Bronchial epithelial cell (primary cell): Measurements from ENCODE around the gene RELCH. TPM values are rescaled to one million over a fixed set of nuclear protein-coding genes. Genes with fewer than 3 reads are reported as not detected.

ENCODE experiments used
- DNase-seq: peaks from one replicate; pipeline ENCODE4 v3.0.0-alpha.2; 2010; ENCODE audit warnings: low read depth
- FAIRE-seq: peaks from 2 replicates; lab custom pipeline; 2011; peaks lifted over from hg19 to GRCh38; lab: Jason Lieb, UNC
- H3K27me3 ChIP-seq: 2 replicates; pipeline ENCODE4 v1.5.1; 2011; ENCODE audit warnings: low read length; ENCODE audit not compliant: control insufficient read depth, insufficient read depth
- H3K36me3 ChIP-seq: 2 replicates; pipeline ENCODE4 v1.5.1; 2011; ENCODE audit warnings: low read length; ENCODE audit not compliant: control insufficient read depth, insufficient read depth
- H3K4me3 ChIP-seq: 2 replicates; pipeline ENCODE4 v1.5.1; 2011; ENCODE audit warnings: mild to moderate bottlenecking, low read depth, low read length, control low read depth
- total RNA-seq: library from RNA; depleted of rRNA; stranded (reverse); fragments of >200 nt; gene quantifications from 2 replicates; pipeline ENCODE4 v1.2.1, GENCODE V29; 2014
- TF ChIP-seq, protein P1 (sequence below): IDR thresholded peaks from 2 replicates; pipeline ENCODE4 v1.5.1; 2011; ENCODE audit warnings: mild to moderate bottlenecking, moderate library complexity, low read length, control low read depth, inconsistent platforms; ENCODE audit not compliant: insufficient read depth, severe bottlenecking

The RELCH gene
- total RNA-seq, 1 donor from 2014 or later: 29.5 TPM

DNA sequence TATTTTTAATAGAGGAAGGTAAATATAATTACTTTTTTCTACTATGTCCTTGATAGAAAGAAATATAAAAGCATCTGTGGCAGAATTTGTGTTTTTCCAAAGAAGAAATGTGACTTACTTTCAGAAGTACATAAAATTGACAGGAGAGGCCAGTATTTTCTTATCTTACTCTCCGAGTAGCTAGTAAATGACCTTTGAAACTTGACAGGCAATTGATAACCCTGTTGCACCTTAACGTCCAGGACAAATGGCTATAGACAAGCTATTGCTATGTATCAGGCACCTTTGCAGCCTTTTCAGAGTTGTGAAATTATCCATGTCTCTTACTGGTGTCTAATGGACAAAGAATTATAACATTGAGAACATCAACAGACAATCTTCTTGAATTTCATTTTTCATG is 75.0 kb downstream of the RELCH start:
- H3K36me3 ChIP-seq: peaks cover 10% of the 10 kb centered on the region
- FAIRE-seq: no peak
- TF ChIP-seq, protein P1, sequence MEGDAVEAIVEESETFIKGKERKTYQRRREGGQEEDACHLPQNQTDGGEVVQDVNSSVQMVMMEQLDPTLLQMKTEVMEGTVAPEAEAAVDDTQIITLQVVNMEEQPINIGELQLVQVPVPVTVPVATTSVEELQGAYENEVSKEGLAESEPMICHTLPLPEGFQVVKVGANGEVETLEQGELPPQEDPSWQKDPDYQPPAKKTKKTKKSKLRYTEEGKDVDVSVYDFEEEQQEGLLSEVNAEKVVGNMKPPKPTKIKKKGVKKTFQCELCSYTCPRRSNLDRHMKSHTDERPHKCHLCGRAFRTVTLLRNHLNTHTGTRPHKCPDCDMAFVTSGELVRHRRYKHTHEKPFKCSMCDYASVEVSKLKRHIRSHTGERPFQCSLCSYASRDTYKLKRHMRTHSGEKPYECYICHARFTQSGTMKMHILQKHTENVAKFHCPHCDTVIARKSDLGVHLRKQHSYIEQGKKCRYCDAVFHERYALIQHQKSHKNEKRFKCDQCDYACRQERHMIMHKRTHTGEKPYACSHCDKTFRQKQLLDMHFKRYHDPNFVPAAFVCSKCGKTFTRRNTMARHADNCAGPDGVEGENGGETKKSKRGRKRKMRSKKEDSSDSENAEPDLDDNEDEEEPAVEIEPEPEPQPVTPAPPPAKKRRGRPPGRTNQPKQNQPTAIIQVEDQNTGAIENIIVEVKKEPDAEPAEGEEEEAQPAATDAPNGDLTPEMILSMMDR: no peak
- H3K4me3 ChIP-seq: no peak overlapping the region
- no peaks in the 10 kb centered on the region for H3K27me3 ChIP-seq
- no peak for DNase-seq

DNA sequence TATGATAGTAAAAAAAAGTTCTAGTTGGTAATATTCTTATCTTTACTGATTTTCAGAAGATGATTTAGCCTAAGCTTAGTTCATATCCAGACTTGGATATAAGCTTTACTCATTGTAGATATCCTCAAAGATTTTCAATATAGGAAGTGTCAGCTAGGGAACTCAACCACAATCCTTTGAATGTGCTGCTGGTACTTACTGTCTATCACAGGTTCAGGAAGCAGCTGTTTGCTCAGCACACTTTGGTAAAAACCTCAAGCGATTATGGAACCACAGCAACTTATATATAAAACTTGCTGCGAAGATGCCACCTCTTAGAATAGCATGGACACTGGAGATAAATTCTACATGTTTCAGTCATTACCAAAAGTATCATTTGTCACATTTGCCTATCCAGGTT is 77.9 kb downstream of the RELCH start:
- FAIRE-seq (no peak), DNase-seq (no peak)
- Histone ChIP-seq H3K4me3 (no peak overlapping the region), H3K36me3 (peaks cover 5% of the 10 kb centered on the region), H3K27me3 (no peaks in the 10 kb centered on the region)
- TF ChIP-seq, protein P1: no peak

DNA sequence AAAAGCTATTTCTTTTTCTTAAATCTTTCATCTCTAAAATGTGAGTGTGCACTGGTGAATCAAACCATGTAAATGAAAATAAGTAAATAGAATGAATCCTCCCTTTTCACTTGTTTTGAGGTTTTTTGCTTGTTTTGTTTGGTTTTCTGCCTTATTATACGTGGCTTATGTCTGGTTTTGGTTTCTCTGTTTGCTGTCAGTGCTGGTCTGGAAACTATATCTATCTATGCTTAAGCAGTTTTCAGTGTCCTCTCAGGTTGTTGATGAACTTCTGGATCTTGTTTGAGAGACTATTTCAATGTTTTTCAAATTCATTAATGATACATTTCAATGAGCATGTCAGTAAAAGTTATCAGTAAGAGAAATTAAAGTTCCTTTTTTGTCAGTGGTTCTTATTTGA is 90.0 kb downstream of the RELCH start:
- Histone ChIP-seq H3K27me3 (no peaks in the 10 kb centered on the region), H3K4me3 (no peak overlapping the region), H3K36me3 (no peaks in the 10 kb centered on the region)
- DNase-seq (no peak), FAIRE-seq (no peak)
- TF ChIP-seq, protein P1: no peak

DNA sequence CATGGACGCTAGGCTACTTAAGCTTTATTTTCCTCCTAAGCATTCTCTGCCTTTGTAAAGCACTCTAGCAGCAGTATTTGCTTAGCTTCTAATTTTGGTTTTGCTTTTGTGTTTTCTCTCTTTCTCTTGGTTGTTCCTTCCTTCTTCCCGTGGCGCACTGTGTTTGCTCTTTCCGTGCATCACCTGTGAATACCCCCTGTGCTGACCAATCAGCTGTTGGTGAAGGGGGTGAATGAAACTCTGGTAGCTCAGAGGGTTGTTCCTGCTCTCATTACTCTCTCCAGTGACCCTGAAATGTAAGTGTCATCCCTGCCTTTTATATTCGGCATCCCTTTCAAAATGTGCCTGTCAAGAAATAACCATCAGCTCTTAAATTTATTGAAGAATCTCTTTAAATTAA is 92.5 kb downstream of the RELCH start:
- FAIRE-seq (no peak), DNase-seq (no peak)
- no peaks in the 10 kb centered on the region for H3K27me3 ChIP-seq
- TF ChIP-seq, protein P1: no peak
- H3K4me3 ChIP-seq: no peak overlapping the region
- H3K36me3 ChIP-seq: no peaks in the 10 kb centered on the region

DNA sequence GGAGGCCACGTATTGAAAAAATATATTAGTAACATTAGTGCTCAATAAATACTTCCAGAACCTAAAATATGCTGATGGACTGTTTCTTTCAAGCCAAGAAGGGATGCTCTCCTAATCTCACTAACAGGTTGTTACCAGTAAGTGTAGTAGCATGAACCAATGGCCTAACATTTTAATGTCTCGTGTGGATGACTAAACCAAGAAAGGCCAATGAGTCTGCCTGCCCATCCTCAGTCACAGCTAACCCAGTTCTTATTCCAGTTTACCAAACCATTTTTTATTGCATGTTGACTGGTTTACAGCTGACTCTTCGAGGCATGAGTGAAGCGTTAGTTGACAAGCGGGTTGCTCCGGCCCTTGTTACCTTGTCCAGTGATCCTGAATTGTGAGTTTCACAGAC is 93.0 kb downstream of the RELCH start:
- Histone ChIP-seq H3K36me3 (no peaks in the 10 kb centered on the region), H3K27me3 (no peaks in the 10 kb centered on the region), H3K4me3 (no peak overlapping the region)
- TF ChIP-seq, protein P1: no peak
- DNase-seq (no peak), FAIRE-seq (no peak)

DNA sequence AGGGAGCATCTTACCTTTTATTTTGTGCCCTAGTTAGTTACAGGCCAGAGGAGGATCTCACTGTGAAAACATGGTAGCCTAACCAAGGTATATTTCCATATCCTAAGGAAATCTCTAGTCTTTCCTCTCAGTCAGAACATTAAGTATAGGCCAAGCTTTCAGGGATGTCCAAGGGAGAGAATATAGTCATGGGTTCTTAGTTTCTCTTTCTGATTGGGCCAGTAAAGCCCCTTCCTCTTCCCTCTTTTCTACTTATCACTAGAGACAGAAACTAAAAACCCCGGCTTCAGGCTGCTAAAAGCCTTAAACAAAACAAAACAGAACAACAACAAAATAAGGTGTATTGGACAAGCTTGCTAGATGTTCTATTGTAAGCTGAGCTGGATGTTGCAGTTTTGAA is 93.7 kb downstream of the RELCH start:
- Histone ChIP-seq H3K4me3 (no peak overlapping the region), H3K36me3 (peaks cover 1% of the 10 kb centered on the region), H3K27me3 (no peaks in the 10 kb centered on the region)
- TF ChIP-seq, protein P1: no peak
- FAIRE-seq: no peak
- DNase-seq: no peak
